ENCODE results near the gene SKAP1.

Gene SKAP1

GRCh38 chr17:48386826-48387225 is 43.2 kb downstream of the SKAP1 start:
- POLR2A ChIA-PET (ENCODE audit: low non-redundant PET), result no interaction called here
- no peak for TF ChIP-seq CTCF (conservative IDR thresholded peaks at IDR 0.05; ENCODE audit: low read depth)
- DNase-seq (ENCODE audit: low spot score), result no peak

GRCh38 chr17:48385319-48385718 is 44.7 kb downstream of the SKAP1 start:
- DNase-seq (ENCODE audit: low spot score), result no peak
- no peak overlapping the region for H3K27ac ChIP-seq
- CTCF ChIA-PET, result interaction anchor here (0.6 kb wide), 2 partner anchors 10 to 140 kb away, joined by 3 read pairs; no protein-coding TSS in a partner anchor
- TF ChIP-seq CTCF (conservative IDR thresholded peaks at IDR 0.05; ENCODE audit: low read depth), result no peak
- POLR2A ChIA-PET (ENCODE audit: low non-redundant PET), result no interaction called here

More at GRCh38 chr17:48386826-48387225, 43.2 kb downstream of the SKAP1 start:
- no peak overlapping the region for H3K27ac ChIP-seq
- CTCF ChIA-PET, result interaction anchor here (0.6 to 0.7 kb wide), 2 partner anchors 11 to 340 kb away, joined by 3 read pairs; no protein-coding TSS in a partner anchor

- CTCF ChIA-PET, result interaction anchor here (0.6 to 0.8 kb wide), 2 partner anchors 14 to 33 kb away, joined by 3 read pairs; no protein-coding TSS in a partner anchor
- no peak overlapping the region for H3K27ac ChIP-seq
Observed at GRCh38 chr17:48384164-48384563, 45.9 kb downstream of the SKAP1 start.

GRCh38 chr17:48382989-48383388 is 47.0 kb downstream of the SKAP1 start:
- DNase-seq (ENCODE audit: low spot score), result no peak
- H3K27ac ChIP-seq, result no peak overlapping the region
- POLR2A ChIA-PET (ENCODE audit: low non-redundant PET), result no interaction called here
- CTCF ChIA-PET, result no interaction called here
- TF ChIP-seq CTCF (conservative IDR thresholded peaks at IDR 0.05; ENCODE audit: low read depth), result no peak

More at GRCh38 chr17:48384164-48384563, 45.9 kb downstream of the SKAP1 start:
- POLR2A ChIA-PET (ENCODE audit: low non-redundant PET), result no interaction called here
- DNase-seq (ENCODE audit: low spot score), result no peak
- TF ChIP-seq CTCF (conservative IDR thresholded peaks at IDR 0.05; ENCODE audit: low read depth), result no peak

- no peak for TF ChIP-seq CTCF (conservative IDR thresholded peaks at IDR 0.05; ENCODE audit: low read depth)
- ChIA-PET CTCF (interaction anchor here (0.6 kb wide), 1 partner anchor 21 kb away, joined by 5 read pairs; no protein-coding TSS in a partner anchor), POLR2A (ENCODE audit: low non-redundant PET) (no interaction called here)
- no peak for DNase-seq (ENCODE audit: low spot score)
- no peak overlapping the region for H3K27ac ChIP-seq
Observed at GRCh38 chr17:48378708-48379392, 51.2 kb downstream of the SKAP1 start.

- CTCF ChIA-PET, result interaction anchor here (0.6 kb wide), 1 partner anchor 22 kb away, joined by 5 read pairs; no protein-coding TSS in a partner anchor
- TF ChIP-seq CTCF (conservative IDR thresholded peaks at IDR 0.05; ENCODE audit: low read depth), result no peak
- no peak for DNase-seq (ENCODE audit: low spot score)
- POLR2A ChIA-PET (ENCODE audit: low non-redundant PET), result no interaction called here
- no peak overlapping the region for H3K27ac ChIP-seq
Observed at GRCh38 chr17:48378238-48378637, 51.8 kb downstream of the SKAP1 start.

Measured in RWPE1 (cell line).